NB4 (cell line): ENCODE measurements around the gene CA5A.

Experiments used
- POLR2A ChIP-seq: IDR thresholded peaks from 2 replicates; pipeline ENCODE4 v1.6.1; 2011; ENCODE audit warnings: mild to moderate bottlenecking; ENCODE audit not compliant: insufficient read length; ENCODE audit errors: extremely low read depth
- TF ChIP-seq, protein P1 (sequence below): IDR thresholded peaks from one replicate; pipeline ENCODE4 v1.5.1; 2012; ENCODE audit warnings: low read depth, low read length

DNA sequence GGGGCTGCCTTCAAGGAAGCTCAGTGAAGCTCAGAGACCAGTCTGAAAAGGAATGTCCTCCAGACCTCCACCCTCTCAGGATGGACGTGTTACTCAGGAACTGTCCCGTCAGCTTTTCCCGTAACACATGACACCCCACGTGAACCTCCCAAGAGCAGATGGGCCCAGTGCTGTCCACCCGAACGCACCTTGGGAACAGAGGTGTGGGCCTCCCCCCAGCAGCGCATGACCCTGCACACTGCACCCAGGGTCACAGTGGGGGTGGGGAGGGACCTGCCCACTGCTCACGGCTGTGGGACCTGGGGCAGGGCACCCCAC lies 88.9 kb downstream of the CA5A start:
- TF ChIP-seq POLR2A = no peak
- TF ChIP-seq, protein P1, sequence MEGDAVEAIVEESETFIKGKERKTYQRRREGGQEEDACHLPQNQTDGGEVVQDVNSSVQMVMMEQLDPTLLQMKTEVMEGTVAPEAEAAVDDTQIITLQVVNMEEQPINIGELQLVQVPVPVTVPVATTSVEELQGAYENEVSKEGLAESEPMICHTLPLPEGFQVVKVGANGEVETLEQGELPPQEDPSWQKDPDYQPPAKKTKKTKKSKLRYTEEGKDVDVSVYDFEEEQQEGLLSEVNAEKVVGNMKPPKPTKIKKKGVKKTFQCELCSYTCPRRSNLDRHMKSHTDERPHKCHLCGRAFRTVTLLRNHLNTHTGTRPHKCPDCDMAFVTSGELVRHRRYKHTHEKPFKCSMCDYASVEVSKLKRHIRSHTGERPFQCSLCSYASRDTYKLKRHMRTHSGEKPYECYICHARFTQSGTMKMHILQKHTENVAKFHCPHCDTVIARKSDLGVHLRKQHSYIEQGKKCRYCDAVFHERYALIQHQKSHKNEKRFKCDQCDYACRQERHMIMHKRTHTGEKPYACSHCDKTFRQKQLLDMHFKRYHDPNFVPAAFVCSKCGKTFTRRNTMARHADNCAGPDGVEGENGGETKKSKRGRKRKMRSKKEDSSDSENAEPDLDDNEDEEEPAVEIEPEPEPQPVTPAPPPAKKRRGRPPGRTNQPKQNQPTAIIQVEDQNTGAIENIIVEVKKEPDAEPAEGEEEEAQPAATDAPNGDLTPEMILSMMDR = no peak
